Muscle of leg (tissue), 11 donors: ENCODE data around the gene COX4I2. TPM values are rescaled to one million over a fixed set of nuclear protein-coding genes. Genes with fewer than 3 reads are reported as not detected.

Experiments
- DNase-seq: peaks from one replicate; pipeline ENCODE4 v3.0.0; 2013
- H3K27ac ChIP-seq: one replicate; pipeline ENCODE4 v1.5.1; 2013; ENCODE audit warnings: mild to moderate bottlenecking, low read length, control low read depth
- H3K27me3 ChIP-seq: one replicate; pipeline ENCODE4 v1.6.1; 2013; ENCODE audit warnings: low read length; ENCODE audit not compliant: control insufficient read depth, insufficient read depth
- H3K36me3 ChIP-seq: one replicate; pipeline ENCODE4 v1.6.1; 2013; ENCODE audit warnings: low read length; ENCODE audit not compliant: control insufficient read depth, insufficient read depth
- H3K4me1 ChIP-seq: one replicate; pipeline ENCODE4 v1.6.1; 2013; ENCODE audit warnings: low read length; ENCODE audit not compliant: control insufficient read depth, insufficient read depth
- H3K4me3 ChIP-seq: one replicate; pipeline ENCODE4 v1.5.1; 2013; ENCODE audit warnings: low read length, control low read depth
- H3K9me3 ChIP-seq: replicated peaks from 2 replicates; pipeline ENCODE4 v1.6.1; 2013; ENCODE audit warnings: low read depth, low read length; ENCODE audit not compliant: control insufficient read depth
- WGBS: methylation state at CpG from one replicate; pipeline ENCODE4 v1.1.5; 2013; ENCODE audit warnings: missing lambda C conversion rate; ENCODE audit not compliant: insufficient coverage; 5-methylcytosine and 5-hydroxymethylcytosine counted together
- polyA plus RNA-seq, 8 donors: library from polyadenylated mRNA; unstranded; fragments of 120-200 nt; gene quantifications; one replicate each; pipeline versions ENCODE4 v1.2.1 to v1.2.3, GENCODE V29; 2013; ENCODE audit warnings: inconsistent platforms in 1 of 8, low replicate concordance in 1 of 8; ENCODE audit not compliant: insufficient read length in 8 of 8, insufficient read depth in 1 of 8
- total RNA-seq: library from RNA; stranded (reverse); fragments of 120-200 nt; gene quantifications from one replicate; pipeline ENCODE4 v1.2.4, GENCODE V29; 2013

COX4I2 gene
- total and polyA plus RNA-seq, 9 donors = 7.0 to 12.5 (median 8.7) TPM

DNA sequence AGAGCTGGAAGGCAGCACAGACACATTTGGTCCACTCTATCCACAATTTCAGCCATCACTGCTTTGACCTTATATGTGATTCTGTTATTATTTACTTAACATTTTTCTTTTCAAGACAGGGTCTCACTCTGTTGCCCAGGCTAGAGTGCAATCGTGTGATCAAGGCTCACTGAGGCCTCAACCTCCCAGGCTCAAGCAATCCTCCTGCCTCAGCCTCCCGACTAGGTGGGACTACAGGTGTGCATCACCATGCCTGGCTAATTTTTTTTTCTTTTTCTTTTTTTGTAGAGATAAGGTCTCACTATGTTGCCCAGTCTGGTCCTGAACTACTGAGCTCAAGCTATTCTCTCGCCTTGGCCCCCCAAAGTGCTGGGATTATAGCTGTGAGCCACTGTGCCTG is 44.6 kb downstream of the COX4I2 start:
- H3K27me3 ChIP-seq = no peaks in the 10 kb centered on the region
- H3K27ac ChIP-seq = no peak overlapping the region
- 100% methylated on average over 1 of the region's 3 CpGs for WGBS
- H3K36me3 ChIP-seq = peaks cover 29% of the 10 kb centered on the region
- no peak for DNase-seq
- H3K9me3 ChIP-seq = no peaks in the 10 kb centered on the region
- H3K4me1 ChIP-seq = peaks cover 3% of the 10 kb centered on the region
- H3K4me3 ChIP-seq = no peak overlapping the region

- DNase-seq = no peak
- peaks cover 3% of the 10 kb centered on the region for H3K4me1 ChIP-seq
- no peaks in the 10 kb centered on the region for H3K27me3 ChIP-seq
- WGBS = 50% methylated on average over 1 of the region's 2 CpGs
- H3K36me3 ChIP-seq = peaks cover 32% of the 10 kb centered on the region
- H3K9me3 ChIP-seq = no peaks in the 10 kb centered on the region
- H3K27ac ChIP-seq = no peak overlapping the region
- H3K4me3 ChIP-seq = no peak overlapping the region
Observed at GRCh38 chr20:31682927-31683326, 45.2 kb downstream of the COX4I2 start.

GRCh38 chr20:31684153-31685015 is 46.7 kb downstream of the COX4I2 start:
- peaks cover 25% of the 10 kb centered on the region for H3K36me3 ChIP-seq
- no peaks in the 10 kb centered on the region for H3K9me3 ChIP-seq
- H3K27ac ChIP-seq = no peak overlapping the region
- H3K4me3 ChIP-seq = no peak overlapping the region
- peaks cover 3% of the 10 kb centered on the region for H3K4me1 ChIP-seq
- 86% methylated on average over 4 of the region's 11 CpGs for WGBS
- no peak for DNase-seq
- H3K27me3 ChIP-seq = no peaks in the 10 kb centered on the region

GRCh38 chr20:31685853-31686643 is 48.3 kb downstream of the COX4I2 start:
- Histone ChIP-seq H3K4me1 (peaks cover 3% of the 10 kb centered on the region), H3K27ac (no peak overlapping the region)
- 80% methylated on average over 1 of the region's 2 CpGs for WGBS

GRCh38 chr20:31687777-31688176 is 50.1 kb downstream of the COX4I2 start:
- H3K4me3 ChIP-seq = no peak overlapping the region
- peaks cover 17% of the 10 kb centered on the region for H3K36me3 ChIP-seq
- H3K27ac ChIP-seq = no peak overlapping the region
- WGBS = 100% methylated on average over 3 of the region's 3 CpGs
- H3K27me3 ChIP-seq = no peaks in the 10 kb centered on the region
- no peaks in the 10 kb centered on the region for H3K9me3 ChIP-seq
- no peak for DNase-seq
- peaks cover 7% of the 10 kb centered on the region for H3K4me1 ChIP-seq

More at GRCh38 chr20:31685853-31686643, 48.3 kb downstream of the COX4I2 start:
- Histone ChIP-seq H3K9me3 (no peaks in the 10 kb centered on the region), H3K4me3 (no peak overlapping the region), H3K27me3 (no peaks in the 10 kb centered on the region), H3K36me3 (peaks cover 21% of the 10 kb centered on the region)
- DNase-seq = no peak

GRCh38 chr20:31689141-31689540 is 51.4 kb downstream of the COX4I2 start:
- Histone ChIP-seq H3K9me3 (no peaks in the 10 kb centered on the region), H3K4me1 (peaks cover 15% of the 10 kb centered on the region), H3K27ac (no peak overlapping the region), H3K36me3 (peaks cover 14% of the 10 kb centered on the region), H3K27me3 (no peaks in the 10 kb centered on the region), H3K4me3 (no peak overlapping the region)
- DNase-seq = no peak
- 80% methylated on average over 1 of the region's 5 CpGs for WGBS

- Histone ChIP-seq H3K27me3 (no peaks in the 10 kb centered on the region), H3K4me3 (no peak overlapping the region), H3K27ac (no peak overlapping the region), H3K36me3 (peaks cover 9% of the 10 kb centered on the region), H3K9me3 (no peaks in the 10 kb centered on the region), H3K4me1 (peaks cover 25% of the 10 kb centered on the region)
- DNase-seq = no peak
- 100% methylated on average over 1 of the region's 3 CpGs for WGBS
Observed at GRCh38 chr20:31690124-31690666, 52.5 kb downstream of the COX4I2 start.

DNA sequence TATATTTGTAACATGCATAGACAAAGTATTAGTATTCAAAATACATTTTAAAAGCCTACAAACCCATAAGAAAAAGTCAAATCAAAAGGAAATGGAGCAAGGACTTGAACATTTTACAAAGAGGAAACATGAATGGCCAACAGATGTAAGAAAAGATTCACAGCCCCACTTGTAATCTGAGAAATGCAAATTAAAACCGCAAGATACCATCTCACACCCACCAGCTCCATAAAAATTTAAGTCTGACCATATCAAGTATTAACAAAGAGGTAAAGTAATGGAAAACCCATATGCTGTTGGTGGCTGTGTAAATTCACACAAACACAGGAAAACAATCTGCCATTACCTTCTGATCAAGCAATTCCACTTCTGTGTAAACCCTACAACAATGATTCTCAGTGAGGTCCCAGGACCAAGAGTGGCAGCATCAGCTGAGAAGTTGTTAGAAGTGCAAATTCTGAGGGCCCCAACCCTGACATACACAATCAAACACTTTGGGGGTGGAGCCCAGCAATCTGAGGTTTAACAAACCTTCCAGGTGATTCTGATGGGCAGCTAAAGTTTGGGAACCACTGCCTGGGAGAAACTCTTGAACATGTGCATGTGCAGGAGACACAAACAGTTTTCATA is 54.0 kb downstream of the COX4I2 start:
- Histone ChIP-seq H3K9me3 (no peaks in the 10 kb centered on the region), H3K4me3 (no peak overlapping the region), H3K27ac (peak overlapping the region; percentile 65), H3K4me1 (peaks cover 29% of the 10 kb centered on the region), H3K27me3 (no peaks in the 10 kb centered on the region), H3K36me3 (peaks cover 19% of the 10 kb centered on the region)
- no peak for DNase-seq
- no CpG with 5 or more reads among the region's 1 CpG for WGBS

DNA sequence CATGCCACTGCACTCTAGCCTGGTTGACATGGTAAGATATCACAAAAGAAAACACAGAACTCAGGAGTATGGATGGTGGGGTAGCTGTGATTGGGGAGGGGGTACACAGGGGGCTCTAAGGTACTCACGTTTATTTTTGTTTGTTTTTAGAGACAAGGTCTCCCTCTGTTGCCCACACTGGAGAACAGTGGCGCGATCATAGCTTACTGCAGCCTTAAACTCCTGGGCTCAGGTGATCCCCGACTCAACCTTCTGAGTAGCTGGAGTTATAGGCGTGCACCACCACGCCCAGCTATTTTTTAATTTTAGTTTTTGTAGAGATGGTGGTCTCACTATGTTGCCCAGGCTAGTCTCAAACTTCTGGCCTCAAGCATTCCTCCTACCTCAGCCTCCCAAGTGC is 55.7 kb downstream of the COX4I2 start:
- H3K4me1 ChIP-seq = peaks cover 33% of the 10 kb centered on the region
- WGBS = 76% methylated on average over 4 of the region's 6 CpGs

More for the DNA sequence above, 55.7 kb downstream of the COX4I2 start:
- no peaks in the 10 kb centered on the region for H3K27me3 ChIP-seq
- H3K36me3 ChIP-seq = peaks cover 10% of the 10 kb centered on the region
- no peaks in the 10 kb centered on the region for H3K9me3 ChIP-seq
- H3K4me3 ChIP-seq = no peak overlapping the region
- H3K27ac ChIP-seq = no peak overlapping the region
- DNase-seq = no peak
